Ishikawa (cell line): ENCODE measurements around the gene PAK6.

Experiments
- CEBPB ChIP-seq: IDR thresholded peaks from 2 replicates; pipeline ENCODE4 v1.6.1; 2012
- CREB1 ChIP-seq: IDR thresholded peaks from 2 replicates; pipeline ENCODE4 v1.6.1; 2012; ENCODE audit warnings: low read depth
- EGR1 ChIP-seq: IDR thresholded peaks from 2 replicates; pipeline ENCODE4 v1.6.1; 2012
- EP300 ChIP-seq: IDR thresholded peaks from 2 replicates; pipeline ENCODE4 v1.6.1; 2012; ENCODE audit warnings: borderline replicate concordance
- FOXM1 ChIP-seq: IDR thresholded peaks from 2 replicates; pipeline ENCODE4 v1.6.1; 2012; ENCODE audit warnings: low read depth, borderline replicate concordance
- NFIC ChIP-seq: IDR thresholded peaks from 2 replicates; pipeline ENCODE4 v1.6.1; 2012
- RAD21 ChIP-seq: IDR thresholded peaks from 2 replicates; pipeline ENCODE4 v1.6.1; 2012; ENCODE audit warnings: low read depth
- TAF1 ChIP-seq: IDR thresholded peaks from 2 replicates; pipeline ENCODE4 v1.6.1; 2012; ENCODE audit warnings: low read depth, mild to moderate bottlenecking
- TCF12 ChIP-seq: IDR thresholded peaks from 2 replicates; pipeline ENCODE4 v1.6.1; 2012; ENCODE audit warnings: low read depth
- TEAD4 ChIP-seq: IDR thresholded peaks from 2 replicates; pipeline ENCODE4 v1.6.1; 2012
- YY1 ChIP-seq: IDR thresholded peaks from 2 replicates; pipeline ENCODE4 v1.6.1; 2012; ENCODE audit warnings: low read depth
- ZBTB7A ChIP-seq: IDR thresholded peaks from 2 replicates; pipeline ENCODE4 v1.6.1; 2012; ENCODE audit warnings: low read depth
- TF ChIP-seq, protein P1 (sequence below): IDR thresholded peaks from 2 replicates; pipeline ENCODE4 v1.6.1; 2012
- TF ChIP-seq, protein P2 (sequence below): IDR thresholded peaks from 2 replicates; pipeline ENCODE4 v1.6.1; 2012; ENCODE audit warnings: low read depth, mild to moderate bottlenecking
- TF ChIP-seq, protein P3 (sequence below): IDR thresholded peaks from 2 replicates; pipeline ENCODE4 v1.6.1; 2012

PAK6 gene

DNA sequence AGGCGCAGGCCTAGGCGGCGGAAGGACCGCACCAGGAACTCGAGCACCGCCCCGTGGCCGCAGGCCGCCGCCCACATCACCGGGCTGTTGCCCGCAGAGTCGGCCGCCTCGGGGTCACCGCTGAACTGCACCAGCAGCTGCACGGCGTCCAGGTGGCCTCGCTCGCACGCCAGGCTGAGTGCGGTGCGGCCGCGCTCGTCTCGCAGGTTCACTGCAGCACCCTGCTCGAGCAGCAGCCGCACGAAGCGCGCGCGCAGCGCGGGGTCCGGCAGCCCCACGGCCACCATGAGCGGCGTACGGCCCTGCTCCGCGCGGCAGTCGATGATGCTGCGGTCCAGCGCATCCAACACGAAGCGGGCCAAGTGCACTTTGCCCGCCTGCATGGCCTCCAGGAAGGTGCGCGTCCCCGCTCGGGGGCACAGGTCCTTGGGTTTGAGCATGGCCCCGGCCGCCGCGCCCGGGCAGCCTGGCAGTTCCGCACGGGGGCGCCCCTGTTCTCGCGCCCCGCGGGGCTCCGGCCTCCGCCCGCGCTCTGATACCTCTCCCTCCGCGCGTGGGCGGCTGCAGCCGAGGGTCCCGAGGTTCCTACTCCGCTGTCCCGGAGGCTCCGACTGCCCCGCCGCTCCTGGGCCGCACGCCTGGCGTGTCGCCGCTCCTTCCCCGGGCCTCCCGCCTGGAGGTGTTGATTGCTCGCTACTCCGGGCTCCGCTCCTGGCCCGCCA is 43.4 kb downstream of the PAK6 start:
- no peak for TF ChIP-seq CEBPB
- peak; percentile 11; the same call in 1 of the 2 replicates for TF ChIP-seq RAD21
- no peak for TF ChIP-seq TEAD4
- TF ChIP-seq YY1: 0 out of 2 replicates have a peak, but pooled peaks have one; percentile 28
- TF ChIP-seq, protein P1, sequence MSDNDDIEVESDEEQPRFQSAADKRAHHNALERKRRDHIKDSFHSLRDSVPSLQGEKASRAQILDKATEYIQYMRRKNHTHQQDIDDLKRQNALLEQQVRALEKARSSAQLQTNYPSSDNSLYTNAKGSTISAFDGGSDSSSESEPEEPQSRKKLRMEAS: peak; percentile 74
- TF ChIP-seq CREB1: no peak
- TF ChIP-seq, protein P2, sequence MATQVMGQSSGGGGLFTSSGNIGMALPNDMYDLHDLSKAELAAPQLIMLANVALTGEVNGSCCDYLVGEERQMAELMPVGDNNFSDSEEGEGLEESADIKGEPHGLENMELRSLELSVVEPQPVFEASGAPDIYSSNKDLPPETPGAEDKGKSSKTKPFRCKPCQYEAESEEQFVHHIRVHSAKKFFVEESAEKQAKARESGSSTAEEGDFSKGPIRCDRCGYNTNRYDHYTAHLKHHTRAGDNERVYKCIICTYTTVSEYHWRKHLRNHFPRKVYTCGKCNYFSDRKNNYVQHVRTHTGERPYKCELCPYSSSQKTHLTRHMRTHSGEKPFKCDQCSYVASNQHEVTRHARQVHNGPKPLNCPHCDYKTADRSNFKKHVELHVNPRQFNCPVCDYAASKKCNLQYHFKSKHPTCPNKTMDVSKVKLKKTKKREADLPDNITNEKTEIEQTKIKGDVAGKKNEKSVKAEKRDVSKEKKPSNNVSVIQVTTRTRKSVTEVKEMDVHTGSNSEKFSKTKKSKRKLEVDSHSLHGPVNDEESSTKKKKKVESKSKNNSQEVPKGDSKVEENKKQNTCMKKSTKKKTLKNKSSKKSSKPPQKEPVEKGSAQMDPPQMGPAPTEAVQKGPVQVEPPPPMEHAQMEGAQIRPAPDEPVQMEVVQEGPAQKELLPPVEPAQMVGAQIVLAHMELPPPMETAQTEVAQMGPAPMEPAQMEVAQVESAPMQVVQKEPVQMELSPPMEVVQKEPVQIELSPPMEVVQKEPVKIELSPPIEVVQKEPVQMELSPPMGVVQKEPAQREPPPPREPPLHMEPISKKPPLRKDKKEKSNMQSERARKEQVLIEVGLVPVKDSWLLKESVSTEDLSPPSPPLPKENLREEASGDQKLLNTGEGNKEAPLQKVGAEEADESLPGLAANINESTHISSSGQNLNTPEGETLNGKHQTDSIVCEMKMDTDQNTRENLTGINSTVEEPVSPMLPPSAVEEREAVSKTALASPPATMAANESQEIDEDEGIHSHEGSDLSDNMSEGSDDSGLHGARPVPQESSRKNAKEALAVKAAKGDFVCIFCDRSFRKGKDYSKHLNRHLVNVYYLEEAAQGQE: peak; percentile 50
- no peak for TF ChIP-seq TAF1
- TF ChIP-seq, protein P3, sequence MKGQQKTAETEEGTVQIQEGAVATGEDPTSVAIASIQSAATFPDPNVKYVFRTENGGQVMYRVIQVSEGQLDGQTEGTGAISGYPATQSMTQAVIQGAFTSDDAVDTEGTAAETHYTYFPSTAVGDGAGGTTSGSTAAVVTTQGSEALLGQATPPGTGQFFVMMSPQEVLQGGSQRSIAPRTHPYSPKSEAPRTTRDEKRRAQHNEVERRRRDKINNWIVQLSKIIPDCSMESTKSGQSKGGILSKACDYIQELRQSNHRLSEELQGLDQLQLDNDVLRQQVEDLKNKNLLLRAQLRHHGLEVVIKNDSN: no peak
- TF ChIP-seq TCF12: no peak; the same call in 1 of the 2 replicates
- TF ChIP-seq FOXM1: no peak
- TF ChIP-seq EP300: no peak; the same call in 1 of the 2 replicates
- TF ChIP-seq NFIC: no peak
- no peak for TF ChIP-seq ZBTB7A
- TF ChIP-seq EGR1: peak; percentile 71

DNA sequence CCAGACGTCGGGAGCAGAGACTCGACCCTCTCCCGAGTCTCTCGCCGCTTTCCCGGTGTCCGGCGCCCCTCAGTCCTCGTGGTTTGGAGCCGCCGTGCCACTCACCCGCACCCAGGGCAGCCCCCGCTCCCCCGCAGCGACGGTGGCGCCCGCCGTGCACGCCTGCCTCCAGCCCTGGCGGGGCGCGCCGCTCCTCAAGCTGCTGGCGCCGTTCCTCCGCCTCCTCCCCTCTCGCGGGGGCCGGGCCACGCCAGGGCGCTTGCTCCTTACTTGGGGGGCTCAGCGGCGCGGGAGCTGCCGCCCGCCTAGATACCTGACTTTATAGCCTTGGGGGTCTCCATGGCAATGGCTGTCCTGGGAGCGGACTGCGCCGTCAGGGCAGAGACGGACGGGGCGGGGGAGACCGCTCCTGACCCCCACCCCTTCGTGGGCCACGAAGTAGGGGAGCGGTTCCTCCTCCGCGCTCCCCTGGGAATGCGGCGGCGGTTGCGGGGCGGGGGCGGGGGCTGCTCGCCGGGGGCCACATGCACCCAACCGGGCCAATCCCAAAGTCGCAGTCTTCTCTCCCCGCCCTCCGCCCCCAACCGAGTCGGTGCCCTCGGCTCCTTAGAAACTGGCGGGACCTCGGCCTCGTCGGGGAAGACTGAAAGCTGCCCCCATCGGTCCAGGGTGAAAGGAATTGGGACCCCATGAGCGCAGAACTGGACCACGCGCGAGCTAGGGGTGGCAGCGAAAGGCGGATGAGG is 44.2 kb downstream of the PAK6 start, which contains the start of gene ANKRD63:
TSS of gene ANKRD63 (minus strand) at position 196 of the 746 bp plus-strand sequence. CDS start 478 bp downstream, outside the sequence.
- TF ChIP-seq ZBTB7A: peak; percentile 38; the same call in 1 of the 2 replicates
- TF ChIP-seq TAF1: no peak

DNA sequence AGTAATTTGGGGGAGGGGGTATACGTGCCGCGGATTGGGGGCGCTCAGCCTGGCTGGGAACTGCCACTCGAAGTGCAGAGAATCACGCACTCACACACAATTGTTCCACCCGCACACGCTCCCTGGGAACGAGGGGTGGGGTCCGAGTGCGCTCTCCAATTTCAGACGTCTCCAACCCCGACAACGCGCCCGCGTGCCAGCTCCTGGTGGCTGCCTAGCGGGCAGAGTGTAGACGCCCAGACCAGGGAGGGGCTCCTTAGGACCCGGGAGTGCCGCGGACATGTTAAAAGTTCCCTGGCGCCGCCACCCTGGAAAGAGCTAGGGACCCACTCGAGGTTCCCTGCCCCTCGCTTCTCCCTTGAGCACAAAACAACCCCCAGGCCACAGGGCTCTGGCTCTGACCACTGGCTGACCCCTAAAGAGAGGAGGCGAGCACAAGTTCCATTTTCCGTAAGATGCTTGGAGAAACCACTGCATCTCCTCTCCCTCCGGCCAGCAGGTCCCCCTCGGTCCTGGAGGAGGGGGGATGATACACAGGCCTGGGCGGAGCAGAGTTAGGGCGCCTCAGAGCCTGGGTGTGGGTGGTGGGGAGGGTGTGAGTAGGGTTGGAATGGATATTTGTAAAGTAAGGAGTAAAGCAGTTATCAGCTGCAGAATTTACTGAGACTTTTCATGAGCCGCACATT is 44.9 kb downstream of the PAK6 start:
- TF ChIP-seq YY1 (no peak), FOXM1 (no peak), CREB1 (no peak), EP300 (no peak), CEBPB (no peak), ZBTB7A (no peak)
- TF ChIP-seq, protein P2: no peak

DNA sequence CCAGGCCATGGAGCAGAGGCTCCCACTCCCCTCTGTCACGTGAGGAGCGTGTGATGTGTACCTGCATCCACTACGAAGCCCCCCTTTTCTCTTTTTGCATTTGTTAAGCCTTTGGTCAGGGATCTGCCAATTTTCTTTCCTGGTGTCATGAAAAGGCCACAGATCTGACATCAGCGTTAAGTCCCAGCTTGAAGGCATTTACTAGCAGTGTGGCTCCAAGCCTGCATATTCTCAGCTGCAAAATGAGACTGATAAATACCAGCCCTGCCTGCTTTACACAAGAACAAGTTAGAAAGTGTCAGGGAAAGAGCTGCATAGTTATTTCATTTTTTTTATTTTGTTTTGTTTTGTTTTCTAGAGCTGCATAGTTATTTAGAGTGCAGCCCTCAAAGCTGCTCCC is 46.3 kb downstream of the PAK6 start:
- TF ChIP-seq, protein P1: no peak
- TF ChIP-seq TAF1 (no peak), CEBPB (no peak), RAD21 (no peak), NFIC (no peak), FOXM1 (no peak), TEAD4 (no peak), TCF12 (no peak), CREB1 (no peak), ZBTB7A (no peak), EP300 (no peak)
- TF ChIP-seq, protein P2: no peak
- TF ChIP-seq, protein P3: no peak
